Measurements from ENCODE around the gene IGSF21.

IGSF21 gene

GRCh38 chr1:18148461-18148860, 40.9 kb downstream of the IGSF21 start:
- TF ChIP-seq FOXP2 (optimal IDR thresholded peaks at IDR 0.05; ENCODE audit: control extremely low read depth, extremely low read length, insufficient read depth) (no peak), POLR2AphosphoS5 (IDR thresholded peaks at IDR 0.05; ENCODE audit: borderline replicate concordance, low read depth, low read length) (no peak), EZH2 (IDR thresholded peaks at IDR 0.05) (no peak)
- H3K27ac ChIP-seq = no peak overlapping the region
- H3K36me3 ChIP-seq (ENCODE audit: insufficient read depth, low read length) = no peaks in the 10 kb centered on the region
- H3K9me3 ChIP-seq (ENCODE audit: low read depth, low read length) = no peaks in the 10 kb centered on the region
- H3K4me3 ChIP-seq = no peak overlapping the region
- DNase-seq (ENCODE audit: low read depth, low spot score) = no peak
- no peak overlapping the region for H3K9ac ChIP-seq (ENCODE audit: insufficient read length)

- no peak overlapping the region for H3K27ac ChIP-seq
These were observed 41.5 kb downstream of the IGSF21 start for GRCh38 chr1:18149027-18149641.

GRCh38 chr1:18151436-18152122, 44.0 kb downstream of the IGSF21 start:
- H3K27ac ChIP-seq = no peak overlapping the region
- TF ChIP-seq EZH2 (IDR thresholded peaks at IDR 0.05) = no peak
- TF ChIP-seq FOXP2 (optimal IDR thresholded peaks at IDR 0.05; ENCODE audit: control extremely low read depth, extremely low read length, insufficient read depth) = no peak
- no peak for TF ChIP-seq POLR2AphosphoS5 (IDR thresholded peaks at IDR 0.05; ENCODE audit: borderline replicate concordance, low read depth, low read length)
- H3K4me3 ChIP-seq = no peak overlapping the region
- no peak overlapping the region for H3K9ac ChIP-seq (ENCODE audit: insufficient read length)
- H3K9me3 ChIP-seq (ENCODE audit: low read depth, low read length) = no peaks in the 10 kb centered on the region
- no peaks in the 10 kb centered on the region for H3K36me3 ChIP-seq (ENCODE audit: insufficient read depth, low read length)
- DNase-seq (ENCODE audit: low read depth, low spot score) = no peak

More at GRCh38 chr1:18149027-18149641, 41.5 kb downstream of the IGSF21 start:
- Histone ChIP-seq H3K36me3 (ENCODE audit: insufficient read depth, low read length) (no peaks in the 10 kb centered on the region), H3K9ac (ENCODE audit: insufficient read length) (no peak overlapping the region), H3K4me3 (no peak overlapping the region), H3K9me3 (ENCODE audit: low read depth, low read length) (no peaks in the 10 kb centered on the region)
- no peak for DNase-seq (ENCODE audit: low read depth, low spot score)
- TF ChIP-seq FOXP2 (optimal IDR thresholded peaks at IDR 0.05; ENCODE audit: control extremely low read depth, extremely low read length, insufficient read depth) = no peak
- TF ChIP-seq EZH2 (IDR thresholded peaks at IDR 0.05) = no peak
- no peak for TF ChIP-seq POLR2AphosphoS5 (IDR thresholded peaks at IDR 0.05; ENCODE audit: borderline replicate concordance, low read depth, low read length)

GRCh38 chr1:18154430-18155194, 47.0 kb downstream of the IGSF21 start:
- no peak for TF ChIP-seq FOXP2 (optimal IDR thresholded peaks at IDR 0.05; ENCODE audit: control extremely low read depth, extremely low read length, insufficient read depth)
- no peak for TF ChIP-seq EZH2 (IDR thresholded peaks at IDR 0.05)
- TF ChIP-seq POLR2AphosphoS5 (IDR thresholded peaks at IDR 0.05; ENCODE audit: borderline replicate concordance, low read depth, low read length) = no peak
- Histone ChIP-seq H3K9ac (ENCODE audit: insufficient read length) (no peak overlapping the region), H3K36me3 (ENCODE audit: insufficient read depth, low read length) (no peaks in the 10 kb centered on the region), H3K27ac (no peak overlapping the region), H3K9me3 (ENCODE audit: low read depth, low read length) (no peaks in the 10 kb centered on the region), H3K4me3 (no peak overlapping the region)
- no peak for DNase-seq (ENCODE audit: low read depth, low spot score)

- DNase-seq (ENCODE audit: low read depth, low spot score) = no peak
- H3K9ac ChIP-seq (ENCODE audit: insufficient read length) = no peak overlapping the region
- no peak overlapping the region for H3K27ac ChIP-seq
- H3K36me3 ChIP-seq (ENCODE audit: insufficient read depth, low read length) = no peaks in the 10 kb centered on the region
- H3K4me3 ChIP-seq = no peak overlapping the region
- no peaks in the 10 kb centered on the region for H3K9me3 ChIP-seq (ENCODE audit: low read depth, low read length)
- TF ChIP-seq FOXP2 (optimal IDR thresholded peaks at IDR 0.05; ENCODE audit: control extremely low read depth, extremely low read length, insufficient read depth) = no peak
- no peak for TF ChIP-seq POLR2AphosphoS5 (IDR thresholded peaks at IDR 0.05; ENCODE audit: borderline replicate concordance, low read depth, low read length)
- TF ChIP-seq EZH2 (IDR thresholded peaks at IDR 0.05) = no peak
These were observed 48.3 kb downstream of the IGSF21 start for GRCh38 chr1:18155881-18156385.

GRCh38 chr1:18157352-18157751, 49.8 kb downstream of the IGSF21 start:
- Histone ChIP-seq H3K36me3 (ENCODE audit: insufficient read depth, low read length) (no peaks in the 10 kb centered on the region), H3K9ac (ENCODE audit: insufficient read length) (no peak overlapping the region), H3K9me3 (ENCODE audit: low read depth, low read length) (no peaks in the 10 kb centered on the region), H3K4me3 (no peak overlapping the region), H3K27ac (no peak overlapping the region)
- TF ChIP-seq POLR2AphosphoS5 (IDR thresholded peaks at IDR 0.05; ENCODE audit: borderline replicate concordance, low read depth, low read length) (no peak), EZH2 (IDR thresholded peaks at IDR 0.05) (no peak), FOXP2 (optimal IDR thresholded peaks at IDR 0.05; ENCODE audit: control extremely low read depth, extremely low read length, insufficient read depth) (no peak)
- DNase-seq (ENCODE audit: low read depth, low spot score) = no peak

- no peak overlapping the region for H3K4me3 ChIP-seq
- no peaks in the 10 kb centered on the region for H3K36me3 ChIP-seq (ENCODE audit: insufficient read depth, low read length)
- no peak overlapping the region for H3K9ac ChIP-seq (ENCODE audit: insufficient read length)
- H3K27ac ChIP-seq = no peak overlapping the region
- DNase-seq (ENCODE audit: low read depth, low spot score) = no peak
- no peak for TF ChIP-seq EZH2 (IDR thresholded peaks at IDR 0.05)
- no peak for TF ChIP-seq FOXP2 (optimal IDR thresholded peaks at IDR 0.05; ENCODE audit: control extremely low read depth, extremely low read length, insufficient read depth)
- TF ChIP-seq POLR2AphosphoS5 (IDR thresholded peaks at IDR 0.05; ENCODE audit: borderline replicate concordance, low read depth, low read length) = no peak
- H3K9me3 ChIP-seq (ENCODE audit: low read depth, low read length) = no peaks in the 10 kb centered on the region
These were observed 50.4 kb downstream of the IGSF21 start for GRCh38 chr1:18157968-18158367.

GRCh38 chr1:18158714-18159113, 51.1 kb downstream of the IGSF21 start:
- H3K9me3 ChIP-seq (ENCODE audit: low read depth, low read length) = no peaks in the 10 kb centered on the region
- TF ChIP-seq POLR2AphosphoS5 (IDR thresholded peaks at IDR 0.05; ENCODE audit: borderline replicate concordance, low read depth, low read length) (no peak), EZH2 (IDR thresholded peaks at IDR 0.05) (no peak), FOXP2 (optimal IDR thresholded peaks at IDR 0.05; ENCODE audit: control extremely low read depth, extremely low read length, insufficient read depth) (no peak)
- no peak for DNase-seq (ENCODE audit: low read depth, low spot score)
- H3K9ac ChIP-seq (ENCODE audit: insufficient read length) = no peak overlapping the region
- no peak overlapping the region for H3K27ac ChIP-seq
- H3K4me3 ChIP-seq = no peak overlapping the region
- no peaks in the 10 kb centered on the region for H3K36me3 ChIP-seq (ENCODE audit: insufficient read depth, low read length)

Measured in SK-N-MC (cell line).